GM21367 (cell line): ENCODE measurements around the gene SLC4A2.

Experiments used
- ATAC-seq: cut with Tn5 transposase; IDR thresholded peaks from one replicate; pipeline ENCODE4 v1.9.1; 2021; ENCODE audit not compliant: unreplicated experiment

SLC4A2 gene

GRCh38 chr7:151045262-151045661, 14.1 kb upstream of the SLC4A2 start:
- ATAC-seq = no peak

GRCh38 chr7:151045967-151046366, 13.4 kb upstream of the SLC4A2 start:
- ATAC-seq = no peak

- no peak for ATAC-seq
Measured at GRCh38 chr7:151046603-151047573, 12.5 kb upstream of the SLC4A2 start.

- ATAC-seq = no peak
Measured at GRCh38 chr7:151047976-151048815, 11.2 kb upstream of the SLC4A2 start, which contains the start of gene ASIC3. Gene ASIC3 (plus strand): TSS chr7:151048531. CDS start chr7:151048886, 355 bp downstream.

- no peak for ATAC-seq
Measured at GRCh38 chr7:151048911-151049463, 10.4 kb upstream of the SLC4A2 start.

GRCh38 chr7:151051108-151051507, 8.3 kb upstream of the SLC4A2 start:
- ATAC-seq = no peak

- ATAC-seq = no peak
Measured at GRCh38 chr7:151053096-151053495, 6.3 kb upstream of the SLC4A2 start.

GRCh38 chr7:151053751-151054150, 5.6 kb upstream of the SLC4A2 start:
- ATAC-seq = no peak

GRCh38 chr7:151056283-151056665, 3.1 kb upstream of the SLC4A2 start:
- no peak for ATAC-seq

GRCh38 chr7:151056666-151057505, 2.5 kb upstream of the SLC4A2 start:
- ATAC-seq = no peak

GRCh38 chr7:151057506-151057988, 1.8 kb upstream of the SLC4A2 start, which contains the start of gene CDK5:
Gene CDK5 (minus strand): TSS chr7:151057897. CDS start chr7:151057848, 49 bp downstream.
- ATAC-seq = peak; percentile 9

- ATAC-seq = peak; percentile 81
Measured at GRCh38 chr7:151057989-151058780, 1.2 kb upstream of the SLC4A2 start.

- no peak for ATAC-seq
Measured at GRCh38 chr7:151058781-151059366, 515 bp upstream of the SLC4A2 start.

- ATAC-seq = no peak
Measured at GRCh38 chr7:151060113-151060415, 675 bp downstream of the SLC4A2 start.

- no peak for ATAC-seq
Measured at GRCh38 chr7:151060416-151061212, 1.2 kb downstream of the SLC4A2 start.

- no peak for ATAC-seq
Measured at GRCh38 chr7:151061213-151062110, 2.1 kb downstream of the SLC4A2 start.

GRCh38 chr7:151062111-151062398, 2.7 kb downstream of the SLC4A2 start:
- ATAC-seq = no peak
